Measurements from ENCODE around the gene SLC12A8. TPM values are rescaled to one million over a fixed set of nuclear protein-coding genes. Genes with fewer than 3 reads are reported as not detected.
A peak's percentile ranks its signal among the peaks of the same experiment; 100 is the strongest.

The SLC12A8 gene
- 29.4 TPM for total RNA-seq (ENCODE audit: insufficient read depth, low replicate concordance)

DNA sequence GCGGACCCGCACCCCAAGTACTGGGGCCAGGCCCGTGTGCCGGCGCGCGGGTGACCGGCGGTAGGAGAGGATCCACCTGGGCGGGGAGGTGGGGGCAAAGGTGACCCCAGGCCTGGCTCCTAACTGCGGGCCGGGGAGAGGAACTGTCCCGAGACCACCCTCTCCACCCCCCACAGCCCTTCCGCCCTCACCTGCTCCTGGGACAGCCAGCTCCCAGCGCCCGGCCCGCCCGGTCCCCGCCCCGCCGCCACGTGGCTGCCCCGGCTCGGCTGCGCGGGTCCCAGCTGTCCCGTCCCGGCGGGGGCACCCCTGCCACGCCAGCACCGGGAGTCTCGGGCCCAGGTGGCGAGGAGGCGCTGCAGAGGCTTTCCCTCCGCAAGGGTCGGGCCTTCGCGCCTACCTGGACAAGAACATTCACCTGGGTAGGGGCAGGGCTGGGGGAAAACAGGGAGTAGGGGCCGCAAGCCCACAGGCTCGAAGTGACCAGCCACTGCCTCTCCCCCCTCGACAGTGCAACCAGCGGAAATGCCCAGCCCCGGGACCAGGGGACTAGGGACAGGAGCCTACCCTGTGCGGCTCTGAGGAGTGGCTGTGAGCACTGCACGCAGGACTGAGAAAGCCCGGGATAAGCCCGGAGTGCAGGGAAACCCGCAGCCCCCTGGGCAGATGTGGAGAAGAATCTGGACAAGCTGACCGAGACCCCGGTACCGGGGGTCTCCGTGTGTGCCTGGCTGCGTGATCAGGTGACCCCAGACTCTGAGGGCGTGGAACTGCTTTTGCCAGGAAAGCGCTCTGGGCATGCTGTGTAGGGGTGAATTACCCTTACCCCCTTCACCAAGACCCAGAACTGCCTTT, at the start of gene SLC12A8:
Gene SLC12A8 (minus strand): TSS at position 240 of the 855 bp plus-strand sequence. CDS start 1,399 bp downstream, outside the sequence.
- DNase-seq (ENCODE audit: low spot score), result no peak

GRCh38 chr3:125262161-125262560, 49.6 kb upstream of the SLC12A8 start:
- no peak for DNase-seq (ENCODE audit: low spot score)

DNA sequence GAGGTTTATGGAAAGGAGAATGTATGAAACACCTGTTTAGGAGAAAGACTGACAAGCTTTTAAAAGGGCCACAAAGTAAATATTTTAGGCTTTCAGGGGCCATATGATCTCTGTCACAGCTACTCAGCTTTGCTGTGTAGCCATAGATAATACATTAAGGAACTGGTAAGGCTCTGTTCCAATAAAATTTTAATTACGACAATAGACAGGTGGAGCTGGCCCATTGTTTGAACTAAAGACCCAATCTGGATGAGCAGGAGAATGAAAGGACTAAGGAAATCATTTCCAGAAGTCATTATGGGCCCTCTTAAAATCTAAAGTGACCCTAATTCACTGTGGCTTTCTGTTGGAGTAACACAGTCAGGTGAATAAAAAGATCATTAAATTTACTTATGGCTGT, 48.5 kb upstream of the SLC12A8 start:
- DNase-seq (ENCODE audit: low spot score), result no peak

DNA sequence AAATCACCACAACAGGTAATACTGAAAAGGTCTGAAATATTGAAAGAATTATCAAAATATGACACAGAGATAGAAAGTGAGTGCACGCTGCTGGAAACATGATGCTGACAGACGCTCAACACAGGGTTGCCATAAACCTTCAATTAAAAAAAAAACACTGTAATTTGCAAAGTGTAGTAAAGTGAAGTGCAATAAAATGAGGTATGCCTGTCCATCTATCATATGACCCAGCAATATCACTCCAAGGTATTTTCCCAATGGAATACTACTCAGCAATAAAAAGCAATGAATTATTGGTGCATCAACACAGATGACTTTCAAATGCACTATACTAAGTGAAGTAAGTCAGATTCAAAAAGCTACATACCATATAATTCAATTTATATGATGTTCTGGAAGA, 47.6 kb upstream of the SLC12A8 start:
- no peak for DNase-seq (ENCODE audit: low spot score)

- no peak for DNase-seq (ENCODE audit: low spot score)
Measured at GRCh38 chr3:125257536-125257935, 45.0 kb upstream of the SLC12A8 start.

DNA sequence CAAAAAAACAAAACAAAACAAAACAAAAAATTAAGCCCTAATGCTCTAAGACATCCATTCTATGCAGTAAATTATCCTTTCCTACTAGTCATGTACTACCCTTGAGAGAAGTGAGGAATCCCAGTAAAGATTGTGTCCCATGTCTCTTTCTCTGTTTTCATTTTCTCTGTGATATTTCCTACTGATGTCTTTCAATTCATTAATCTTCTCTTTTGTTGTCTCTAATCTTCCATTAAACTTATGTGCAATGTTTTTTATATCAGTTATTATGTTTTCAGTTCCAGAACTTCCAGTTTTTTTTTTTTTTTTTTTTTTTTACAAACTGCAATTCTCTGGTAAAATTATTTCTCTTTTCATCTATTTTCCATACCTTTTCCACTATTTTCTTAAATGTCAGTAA, 44.1 kb upstream of the SLC12A8 start:
- no peak for DNase-seq (ENCODE audit: low spot score)

DNA sequence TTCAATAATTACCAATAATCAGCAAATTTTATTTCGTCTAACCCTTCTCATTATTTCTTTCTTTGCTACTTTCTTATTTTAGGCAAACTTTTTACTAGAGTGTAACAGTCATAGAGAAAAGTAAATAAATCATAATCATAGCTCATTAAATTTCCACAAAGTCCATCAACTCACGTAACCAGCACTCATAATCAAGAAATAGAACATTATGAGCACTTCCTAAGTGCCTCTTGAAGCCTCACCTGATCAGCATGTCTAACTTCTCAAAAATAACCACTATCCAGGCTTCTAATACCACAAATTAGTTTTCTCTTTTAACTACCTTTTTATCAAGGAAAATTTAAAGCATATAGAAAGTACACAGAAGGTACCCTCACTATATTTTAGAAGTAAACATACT, 38.4 kb upstream of the SLC12A8 start:
- no peak for DNase-seq (ENCODE audit: low spot score)

DNA sequence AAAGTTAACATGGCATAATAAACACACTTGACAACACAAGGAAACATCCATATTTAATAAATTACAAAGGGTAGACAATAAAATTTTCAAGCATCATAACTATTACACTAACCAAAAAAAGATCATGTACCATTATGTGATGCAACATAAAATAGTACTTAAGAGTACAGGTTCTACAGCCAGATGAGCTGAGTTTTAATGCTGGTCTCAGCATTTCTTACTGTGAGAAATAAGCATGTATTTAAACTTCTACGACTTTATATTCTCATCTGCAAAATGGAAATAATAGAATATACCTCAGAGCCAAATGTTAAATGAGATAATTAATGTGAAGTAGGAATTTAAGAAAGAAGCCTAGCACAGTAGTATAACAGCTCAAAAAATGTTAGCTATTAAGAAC, 33.7 kb upstream of the SLC12A8 start:
- no peak for DNase-seq (ENCODE audit: low spot score)

DNA sequence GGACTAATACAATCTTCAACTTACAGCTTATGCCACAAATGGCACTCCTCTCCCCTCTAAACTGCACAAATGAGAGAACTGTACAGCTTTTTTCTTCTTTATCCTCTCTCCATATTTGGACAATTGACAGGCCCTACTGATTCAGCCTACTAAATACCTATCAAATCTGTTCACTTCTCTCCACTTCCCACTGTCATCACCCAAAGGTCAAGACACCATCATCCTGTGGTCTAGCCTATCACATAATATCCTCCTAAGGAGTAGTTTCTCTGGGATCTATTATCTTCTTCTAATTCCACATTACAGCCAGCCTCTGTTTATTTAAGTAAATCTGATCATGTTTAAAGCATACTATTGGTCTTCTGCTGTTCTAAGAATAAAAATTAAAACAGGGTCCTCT, 33.0 kb upstream of the SLC12A8 start:
- no peak for DNase-seq (ENCODE audit: low spot score)

DNA sequence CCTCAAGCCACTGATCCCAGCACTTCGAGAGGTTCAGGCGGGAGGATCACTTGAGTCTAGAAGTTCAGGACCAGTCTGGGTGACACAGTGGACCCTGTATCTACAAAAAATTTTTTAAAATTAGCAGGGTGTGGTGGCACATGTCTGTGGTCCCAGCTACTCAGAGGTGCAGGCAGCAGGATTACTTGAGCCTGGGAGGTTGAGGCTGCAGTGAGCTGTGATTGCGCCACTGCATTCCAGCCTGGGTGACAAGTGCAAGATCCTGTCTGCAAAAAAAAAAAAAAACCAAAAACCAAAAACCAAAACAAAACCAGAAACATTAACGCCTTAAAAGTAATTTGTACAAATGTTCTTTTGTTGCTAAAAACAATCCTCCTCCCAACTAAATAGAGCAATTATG, 27.9 kb upstream of the SLC12A8 start:
- no peak for DNase-seq (ENCODE audit: low spot score)

GRCh38 chr3:125239266-125239665, 26.7 kb upstream of the SLC12A8 start:
- no peak for DNase-seq (ENCODE audit: low spot score)

- no peak for DNase-seq (ENCODE audit: low spot score)
Measured at GRCh38 chr3:125238759-125239158, 26.2 kb upstream of the SLC12A8 start.

- no peak for DNase-seq (ENCODE audit: low spot score)
Measured at GRCh38 chr3:125236331-125236903, 23.9 kb upstream of the SLC12A8 start.

DNA sequence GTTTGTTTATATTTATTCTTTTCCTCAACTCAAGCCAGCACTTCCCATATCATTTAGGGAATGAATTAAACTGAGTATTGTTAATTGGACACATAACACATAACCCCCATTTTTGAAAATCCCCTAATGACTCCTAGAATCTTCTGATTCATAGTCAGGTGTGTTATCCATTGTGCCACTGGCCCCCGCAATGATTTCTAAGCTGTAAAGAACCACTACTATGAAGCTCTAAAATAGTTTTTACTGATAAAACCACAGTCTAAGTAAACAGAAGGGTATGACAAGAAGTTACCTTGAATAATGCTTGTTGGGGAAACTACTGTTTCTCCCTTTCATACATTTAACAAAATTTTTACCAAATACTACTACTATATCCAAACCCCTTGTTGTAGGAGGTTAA, 22.3 kb upstream of the SLC12A8 start:
- no peak for DNase-seq (ENCODE audit: low spot score)

DNA sequence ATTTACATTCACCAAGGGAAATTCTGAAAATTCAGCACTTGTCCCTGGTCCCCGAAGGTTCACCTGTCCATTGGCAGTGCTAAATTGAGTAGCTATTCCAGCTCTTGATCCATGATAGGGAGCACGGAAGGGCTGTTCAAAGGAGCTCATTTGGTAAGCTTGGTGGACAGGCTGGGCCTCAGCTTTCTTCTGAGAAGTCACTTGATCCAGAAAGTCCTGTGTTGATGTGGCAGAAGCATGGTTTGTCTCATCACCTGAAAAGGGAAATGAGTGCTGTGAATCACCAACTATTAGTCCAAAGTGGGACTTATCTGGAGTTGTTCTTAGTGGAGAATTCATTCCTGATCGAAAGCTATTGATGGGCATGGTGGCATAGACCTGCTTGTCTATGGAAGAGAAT, 19.9 kb upstream of the SLC12A8 start:
- DNase-seq (ENCODE audit: low spot score), result no peak

DNA sequence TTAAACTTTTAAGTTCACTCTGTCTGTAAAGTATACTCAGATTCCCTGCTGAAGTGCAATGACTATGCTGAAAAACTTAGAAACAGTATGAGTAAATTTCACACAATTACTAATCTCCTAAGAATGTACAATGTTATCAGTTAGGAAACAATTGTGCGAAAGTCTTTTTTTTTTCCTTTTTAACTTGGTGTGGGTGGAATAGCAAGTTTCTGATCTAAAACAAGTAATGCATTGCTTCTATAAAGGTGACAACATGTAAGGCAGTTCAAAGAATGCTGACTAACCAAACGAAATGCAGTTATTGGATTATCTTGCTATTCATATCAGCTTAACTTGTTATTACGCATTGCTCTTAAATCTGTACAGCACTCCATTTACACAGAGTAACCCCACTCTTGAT, 19.3 kb upstream of the SLC12A8 start:
- DNase-seq (ENCODE audit: low spot score), result peak; percentile 21

- DNase-seq (ENCODE audit: low spot score), result no peak
Measured at GRCh38 chr3:125229707-125230106, 17.2 kb upstream of the SLC12A8 start.

DNA sequence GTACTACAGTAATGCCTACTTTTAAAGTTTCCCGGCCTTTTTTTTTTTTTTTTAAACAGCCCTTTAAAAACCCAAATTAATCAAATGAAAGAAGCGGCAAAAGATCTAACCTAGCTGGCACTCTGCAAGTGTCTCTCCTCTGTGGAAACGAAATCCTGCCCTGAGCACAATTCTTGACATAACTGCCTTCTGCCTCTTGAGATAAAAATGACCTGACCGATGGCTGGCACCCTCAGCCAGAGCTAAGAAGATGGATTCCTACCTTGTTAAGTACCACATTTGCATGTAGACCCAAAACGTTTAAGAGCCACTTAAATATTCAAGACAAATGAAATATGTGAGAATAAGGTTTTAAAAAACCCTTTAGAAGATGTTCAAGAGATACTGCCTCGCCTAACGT, 16.6 kb upstream of the SLC12A8 start:
- DNase-seq (ENCODE audit: low spot score), result no peak

DNA sequence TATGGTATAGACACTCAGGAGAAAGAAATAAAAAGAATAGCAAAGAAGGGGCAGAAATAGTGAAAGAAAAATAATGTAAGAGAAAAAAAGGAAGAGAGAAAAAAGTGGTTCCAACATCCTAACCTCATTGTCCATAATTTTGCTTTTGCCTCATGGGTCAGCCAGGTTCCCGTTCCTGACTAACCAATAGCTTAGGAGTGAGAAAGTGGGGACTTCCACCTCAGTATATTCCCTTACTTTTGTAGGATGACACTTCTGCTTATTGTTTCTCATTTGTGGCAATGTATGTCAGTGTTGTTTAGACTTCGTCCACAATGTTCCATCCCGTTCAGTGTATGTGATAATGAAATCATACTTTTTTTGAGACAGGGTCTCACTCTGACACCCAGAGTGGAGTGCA, 9.3 kb upstream of the SLC12A8 start:
- DNase-seq (ENCODE audit: low spot score), result no peak

GRCh38 chr3:125220727-125221429, 8.3 kb upstream of the SLC12A8 start:
- DNase-seq (ENCODE audit: low spot score), result no peak

- DNase-seq (ENCODE audit: low spot score), result no peak
Measured at GRCh38 chr3:125220183-125220582, 7.6 kb upstream of the SLC12A8 start.

- DNase-seq (ENCODE audit: low spot score), result no peak
Measured at GRCh38 chr3:125219261-125219701, 6.7 kb upstream of the SLC12A8 start.

GRCh38 chr3:125214738-125215137, 2.2 kb upstream of the SLC12A8 start:
- no peak for DNase-seq (ENCODE audit: low spot score)
